HG03095 (cell line): ENCODE results near the gene ANKDD1A.

Experiments used
- ATAC-seq: cut with Tn5 transposase; IDR thresholded peaks from one replicate; pipeline ENCODE4 v1.9.1; 2021; ENCODE audit warnings: moderate library complexity; ENCODE audit not compliant: unreplicated experiment

The ANKDD1A gene

DNA sequence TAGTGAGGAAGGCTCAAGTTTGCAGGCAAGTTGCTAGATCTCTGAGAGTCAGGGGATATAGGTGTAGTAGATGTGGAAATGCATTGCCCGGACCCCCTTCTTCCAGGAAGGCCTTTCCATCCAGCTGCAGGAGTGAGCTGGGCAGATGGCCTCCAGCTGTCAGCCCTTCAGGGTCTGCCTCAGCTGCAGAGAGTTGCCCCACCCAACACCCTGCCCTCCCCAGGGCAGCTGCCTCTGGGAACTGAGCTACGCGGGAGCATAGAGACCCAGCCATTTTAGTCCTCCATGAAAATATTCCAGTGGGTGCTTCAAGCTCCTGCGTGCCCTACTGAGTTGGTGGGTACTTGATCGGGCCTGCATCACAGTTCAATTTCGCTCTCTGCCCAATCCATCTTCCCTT, 48.5 kb downstream of the ANKDD1A start:
- no peak for ATAC-seq

DNA sequence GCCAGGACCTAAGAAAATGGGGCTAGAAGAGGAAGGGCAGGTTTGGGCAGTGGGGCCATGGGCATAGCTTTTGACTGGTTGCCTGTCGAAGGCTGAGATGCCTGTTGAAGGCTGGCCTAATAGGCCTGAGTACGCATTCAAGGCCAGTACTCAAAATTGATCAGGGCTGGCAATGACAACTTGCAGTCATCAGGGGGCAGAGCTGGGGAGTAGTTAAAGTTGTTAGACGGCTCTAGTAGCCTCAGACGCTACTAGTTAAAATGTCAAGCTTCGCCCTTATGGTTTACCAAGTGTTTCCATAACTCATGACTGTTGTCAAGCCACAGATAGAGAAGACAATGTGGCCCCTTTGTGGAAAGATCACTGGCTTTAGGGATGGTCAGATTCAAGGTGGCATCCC, 49.3 kb downstream of the ANKDD1A start:
- no peak for ATAC-seq

DNA sequence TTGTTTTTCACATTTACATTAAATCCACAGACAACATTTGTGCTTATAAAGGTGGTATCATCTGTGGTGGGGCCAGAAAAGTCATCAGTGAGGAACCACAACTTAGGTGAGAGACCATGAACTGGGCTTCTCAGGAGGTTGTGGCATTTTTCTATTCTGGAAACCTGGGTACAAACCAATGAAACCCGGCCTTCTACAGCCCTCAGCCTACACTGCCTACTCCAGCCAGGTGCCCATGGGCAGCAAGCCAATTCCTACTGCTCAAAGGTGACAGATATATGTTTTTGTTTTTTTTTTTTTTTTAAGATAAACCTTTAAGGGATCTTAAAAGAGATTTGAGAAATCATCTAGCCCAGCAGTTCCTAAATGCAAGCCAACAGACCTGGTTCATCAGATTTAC, 57.7 kb downstream of the ANKDD1A start:
- ATAC-seq, result no peak

DNA sequence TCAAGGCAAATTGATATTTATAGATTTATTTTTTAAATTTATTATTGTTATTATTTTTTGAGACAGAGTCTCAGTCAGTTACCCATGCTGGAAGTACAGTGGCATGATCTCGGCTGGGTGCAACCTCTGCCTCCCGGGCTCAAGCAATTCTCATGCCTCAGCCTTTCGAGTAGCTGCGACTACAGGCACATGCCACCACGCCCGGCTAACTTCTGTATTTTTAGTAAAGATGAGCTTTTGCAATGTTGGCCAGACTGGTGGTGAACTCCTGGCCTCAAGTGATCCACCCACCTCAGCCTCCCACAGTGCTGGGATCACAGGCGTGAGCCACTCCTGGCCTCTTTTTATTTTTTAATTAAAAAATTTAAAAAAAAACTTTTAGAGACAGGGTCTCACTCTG, 59.0 kb downstream of the ANKDD1A start:
- ATAC-seq, result no peak

DNA sequence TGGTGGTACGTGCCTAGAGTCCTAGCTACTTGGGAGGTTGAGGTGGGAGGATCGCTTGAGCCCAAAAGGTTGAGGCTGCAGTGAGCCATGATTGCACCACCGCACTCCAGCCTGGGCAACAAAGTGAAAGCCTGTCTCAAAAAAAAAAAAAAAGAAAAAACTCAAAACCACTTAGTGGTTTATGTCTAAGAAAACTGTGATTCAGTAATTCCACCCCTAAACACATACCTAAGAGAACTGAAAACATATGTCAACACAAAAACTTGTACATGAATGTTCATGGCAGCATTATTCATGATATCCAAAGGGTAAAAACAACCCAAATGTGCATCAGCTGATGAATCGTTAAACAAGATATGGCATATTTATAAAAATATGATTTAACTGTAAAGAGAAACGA, 63.7 kb downstream of the ANKDD1A start:
- ATAC-seq, result no peak

DNA sequence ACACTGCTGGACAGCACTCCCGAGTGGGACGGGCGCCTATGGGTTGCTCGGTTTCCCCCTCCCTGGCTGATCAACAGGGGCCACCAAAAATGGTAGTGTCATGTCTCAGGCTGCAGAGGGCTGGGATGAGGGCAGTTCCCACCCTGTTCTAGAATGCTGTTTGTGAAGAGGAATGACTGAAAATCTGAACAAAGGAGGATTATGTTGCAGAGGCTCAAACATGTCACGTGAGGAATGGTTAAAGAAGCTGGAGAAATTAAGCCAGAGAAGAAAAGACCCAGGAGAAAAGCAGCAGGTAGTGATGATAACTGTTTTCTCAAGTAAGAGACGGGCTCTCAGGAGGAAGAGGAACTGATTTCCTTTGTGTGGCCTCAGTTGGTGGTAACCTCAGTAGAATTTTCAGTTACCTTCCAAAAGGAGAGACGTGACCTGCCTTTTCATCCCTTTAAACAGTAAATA, 67.6 kb downstream of the ANKDD1A start:
- ATAC-seq, result no peak

DNA sequence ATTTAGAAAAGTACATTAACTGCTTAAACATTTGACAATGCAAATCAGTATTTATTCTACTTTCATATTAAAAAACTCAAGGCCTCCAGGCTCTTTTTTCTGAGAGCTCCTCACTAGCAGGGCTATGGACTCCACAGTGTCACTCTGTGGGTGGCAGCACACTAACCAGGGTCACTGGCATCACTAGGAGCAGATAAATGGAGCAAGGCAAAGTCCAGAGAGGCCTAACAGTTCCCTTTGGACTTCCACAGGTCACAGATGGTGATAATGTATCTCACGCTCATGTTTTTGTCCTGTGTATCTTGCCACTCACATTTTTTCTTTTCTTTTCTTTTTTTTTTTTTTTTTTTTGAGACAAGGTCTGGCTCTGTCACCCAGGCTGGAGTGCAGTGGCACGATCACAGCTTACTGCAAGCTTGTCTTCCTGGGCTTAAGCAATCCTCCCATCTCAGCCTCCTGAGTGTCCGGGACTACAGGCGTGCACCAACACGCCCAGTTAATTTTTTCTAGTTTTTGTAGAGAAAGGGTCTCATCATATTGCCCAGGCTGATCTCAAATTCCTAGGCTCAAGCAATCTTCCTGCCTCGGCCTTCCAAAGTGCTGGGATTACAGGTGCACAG, 70.2 kb downstream of the ANKDD1A start:
- no peak for ATAC-seq

DNA sequence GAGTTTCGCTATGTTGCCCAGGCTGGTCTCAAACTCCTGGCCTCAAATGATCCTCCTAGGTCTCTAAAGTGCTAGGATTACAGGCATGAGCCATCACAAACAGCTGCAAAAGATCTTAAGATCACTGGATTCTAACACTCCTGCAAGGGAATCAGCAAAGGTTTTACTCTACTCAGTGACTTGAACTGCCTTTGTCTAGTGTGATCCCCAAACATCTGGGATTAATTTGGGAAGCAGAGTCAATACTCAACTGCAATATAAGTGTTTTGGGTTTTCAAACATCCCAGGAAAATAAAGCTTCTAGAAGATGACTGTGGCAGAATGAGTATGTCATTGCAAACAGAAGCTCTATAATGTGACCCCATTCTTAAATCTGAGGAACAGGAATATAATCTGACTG, 70.8 kb downstream of the ANKDD1A start:
- ATAC-seq, result no peak

DNA sequence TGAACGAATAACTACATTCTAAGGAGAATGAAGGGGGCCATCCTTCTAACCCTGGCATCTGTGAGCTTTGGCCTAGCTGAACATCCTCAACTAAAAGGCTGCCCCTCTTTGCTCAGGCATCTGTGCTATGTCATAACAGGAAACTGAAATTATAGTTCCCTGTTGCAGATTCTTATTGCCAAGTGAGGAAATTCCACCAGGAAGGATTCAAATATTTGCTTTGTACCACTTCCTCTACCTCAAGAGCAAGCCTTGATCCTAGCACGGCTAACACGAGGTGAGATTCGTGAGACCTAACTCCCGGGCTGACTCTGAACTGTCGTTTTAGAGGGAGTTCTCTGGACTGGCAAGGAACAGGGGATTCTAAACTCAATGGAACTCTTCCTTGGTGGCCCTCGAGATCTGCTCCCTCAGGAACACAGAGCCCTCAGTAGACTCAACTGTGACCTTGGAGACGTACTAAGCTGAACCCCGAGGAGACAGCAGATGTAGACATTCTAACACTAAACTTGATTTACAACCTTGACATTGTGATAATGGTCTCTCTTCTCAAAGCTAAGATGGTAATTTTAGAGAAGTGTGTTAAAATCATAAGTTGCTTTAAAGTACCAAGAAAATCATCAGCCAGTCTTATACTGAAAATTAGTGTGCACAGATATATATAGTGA, 73.8 kb downstream of the ANKDD1A start:
- no peak for ATAC-seq

DNA sequence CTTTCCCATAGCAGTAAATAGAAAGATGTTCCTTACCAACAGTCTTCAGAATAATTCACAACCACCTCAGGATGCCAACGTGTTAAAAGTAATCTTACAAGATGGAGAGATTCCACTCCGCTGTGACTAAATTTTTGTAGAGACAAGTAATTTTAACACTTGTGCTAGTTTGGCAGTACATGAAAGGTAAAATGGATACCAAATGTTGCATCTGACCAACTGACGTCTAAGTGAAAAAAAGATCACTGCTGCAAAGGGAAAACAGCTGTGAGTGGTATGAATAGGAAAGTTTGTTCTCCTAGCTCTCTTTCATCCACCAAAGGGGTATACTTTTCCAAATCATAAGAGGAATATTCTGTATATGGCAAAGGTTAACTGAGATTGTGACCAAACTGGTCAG, 75.4 kb downstream of the ANKDD1A start:
- no peak for ATAC-seq

DNA sequence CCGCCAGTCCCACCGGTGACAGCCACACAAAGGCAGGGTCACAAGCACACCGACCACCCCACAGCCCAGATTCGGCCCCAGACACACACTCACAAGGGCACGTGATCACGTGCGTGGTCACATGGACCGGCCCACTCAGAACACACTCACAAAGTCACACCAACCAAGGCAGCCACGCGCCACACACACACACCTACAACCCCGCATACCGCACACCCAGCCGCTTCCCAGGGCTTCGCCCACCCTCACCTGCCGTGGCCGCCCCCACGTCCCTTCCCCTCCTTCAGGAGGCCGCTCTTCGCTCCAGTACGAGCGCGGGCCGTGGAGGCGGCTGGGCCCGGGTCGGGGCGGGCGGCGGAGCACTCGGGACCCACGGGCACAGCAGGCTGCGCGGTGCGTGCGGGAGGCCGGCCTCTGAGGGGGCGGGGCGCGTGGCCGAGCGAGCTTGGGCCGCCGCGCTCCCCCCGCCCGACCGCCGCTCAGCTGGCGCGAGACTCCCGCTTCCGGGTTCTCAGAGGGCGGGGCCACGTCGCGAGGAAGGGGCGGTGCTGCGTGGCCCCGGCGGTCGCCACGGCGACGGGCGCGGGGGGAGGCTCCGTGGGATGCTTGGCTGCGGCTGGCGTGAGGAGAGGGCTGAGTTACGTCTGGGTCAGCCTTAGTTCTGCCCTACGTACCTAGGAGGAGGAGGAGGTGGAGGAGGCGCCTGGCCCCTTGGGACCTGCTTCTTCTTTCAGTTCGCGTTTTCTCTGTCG, 77.9 kb downstream of the ANKDD1A start, which contains the start of gene SPG21:
Gene SPG21 (minus strand): TSS at position 499 of the 752 bp plus-strand sequence. CDS start 6,345 bp downstream, outside the sequence.
- peak; percentile 93 for ATAC-seq

DNA sequence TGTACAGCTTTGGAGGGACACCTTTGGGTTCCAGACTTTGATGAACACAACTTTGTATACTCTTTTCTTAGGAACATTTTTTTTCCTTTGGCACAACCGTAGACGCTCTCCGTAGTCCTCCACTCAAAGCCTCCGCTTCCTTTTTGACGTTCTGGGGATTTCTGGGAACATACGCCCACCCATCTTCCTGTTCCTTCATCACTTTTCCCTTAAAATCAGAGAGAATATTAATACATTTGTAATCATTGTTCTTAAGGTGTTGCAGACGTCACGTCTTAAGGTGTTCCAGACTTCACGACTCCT, 78.4 kb downstream of the ANKDD1A start:
- ATAC-seq, result no peak

DNA sequence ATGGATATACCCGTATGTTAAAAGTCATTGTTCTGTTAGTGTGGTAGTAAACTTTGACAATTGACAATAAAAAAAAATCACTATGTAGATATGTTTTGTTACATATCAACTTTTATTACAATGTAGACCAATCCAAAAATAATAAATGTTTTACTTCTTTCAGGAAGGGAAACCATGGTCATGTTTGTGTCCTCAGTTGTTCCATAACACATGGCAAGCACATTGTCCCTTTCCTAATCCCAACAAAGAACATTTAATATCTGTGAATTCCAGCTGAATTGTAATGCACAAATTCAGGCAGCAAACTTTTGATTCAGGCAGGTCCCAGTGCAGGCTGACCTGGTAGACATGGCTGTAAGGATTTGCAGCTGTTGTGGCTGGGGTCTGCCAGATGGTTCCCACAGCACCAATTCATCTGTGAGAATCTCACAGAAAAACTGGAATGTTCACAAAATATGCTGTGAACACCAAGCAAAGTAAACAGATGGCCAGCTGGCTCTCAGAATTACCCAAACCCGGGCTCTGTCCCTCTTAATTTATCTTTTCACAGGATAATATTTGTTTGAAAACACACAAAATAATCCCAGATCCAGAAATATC, 79.9 kb downstream of the ANKDD1A start:
- no peak for ATAC-seq

DNA sequence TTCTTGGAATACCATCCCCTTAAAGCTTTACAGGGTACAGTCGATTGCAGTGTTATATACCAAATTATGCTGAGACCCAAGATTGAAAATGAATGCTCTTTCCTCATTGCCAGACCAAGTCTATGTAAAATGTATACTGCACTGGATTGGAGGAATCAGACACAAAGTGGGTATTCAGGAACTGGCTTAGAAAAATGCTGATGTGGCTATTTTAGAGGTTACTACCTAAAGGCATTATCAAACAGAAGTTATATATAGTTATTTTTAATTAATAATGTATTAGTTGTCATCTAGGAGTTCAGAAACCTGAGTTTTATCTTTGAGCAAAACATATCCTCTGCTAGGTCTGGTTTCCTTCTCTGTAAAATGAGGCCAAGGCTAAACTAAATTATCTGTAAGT, 81.6 kb downstream of the ANKDD1A start:
- ATAC-seq, result no peak

DNA sequence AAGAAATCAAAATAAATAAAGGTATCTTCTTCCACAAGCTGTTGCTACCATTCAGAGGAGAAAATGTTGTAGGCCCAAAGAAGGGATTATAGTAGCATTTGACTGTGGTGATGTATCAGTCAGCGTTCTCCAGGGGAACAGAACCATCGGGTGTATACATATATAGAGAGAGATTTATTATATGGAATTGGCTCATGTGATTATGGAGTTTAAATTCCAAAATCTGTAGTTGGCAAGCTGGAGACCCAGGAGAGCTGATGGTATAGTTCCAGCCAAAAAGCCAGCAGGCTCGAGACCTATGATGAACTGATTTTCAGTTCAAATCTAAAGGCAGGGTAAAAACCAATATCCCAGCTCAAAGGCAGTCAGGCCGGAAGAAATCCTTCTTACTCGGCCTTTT, 85.4 kb downstream of the ANKDD1A start:
- no peak for ATAC-seq

DNA sequence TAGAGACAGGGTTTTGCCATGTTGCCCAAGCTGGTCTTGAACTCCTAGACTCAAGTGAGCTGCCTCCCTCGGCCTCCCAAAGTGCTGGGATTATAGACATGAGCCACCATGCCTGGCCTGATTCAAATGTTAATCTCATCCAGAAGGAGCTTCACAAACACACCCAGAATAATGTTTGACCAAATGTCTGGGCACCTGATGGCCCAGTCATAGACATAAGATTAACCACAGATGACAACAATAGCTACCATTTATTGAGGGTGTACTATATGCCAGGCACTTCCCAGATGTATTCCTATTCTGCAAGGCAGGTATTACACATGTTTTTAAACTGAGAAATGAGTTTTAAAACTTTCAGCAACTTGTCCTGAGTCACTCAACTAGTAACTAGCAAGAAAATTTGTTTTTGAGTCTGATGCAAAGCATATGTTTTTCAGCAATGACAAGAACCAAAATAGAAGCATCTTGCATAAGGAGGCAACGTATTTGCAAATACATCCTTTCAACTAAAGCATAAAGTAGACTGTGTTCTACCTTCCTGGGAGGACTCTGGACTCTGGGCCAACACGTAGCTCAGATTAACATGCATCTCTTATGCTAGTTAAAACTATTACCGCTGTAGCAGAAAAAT, 86.2 kb downstream of the ANKDD1A start:
- ATAC-seq, result no peak

DNA sequence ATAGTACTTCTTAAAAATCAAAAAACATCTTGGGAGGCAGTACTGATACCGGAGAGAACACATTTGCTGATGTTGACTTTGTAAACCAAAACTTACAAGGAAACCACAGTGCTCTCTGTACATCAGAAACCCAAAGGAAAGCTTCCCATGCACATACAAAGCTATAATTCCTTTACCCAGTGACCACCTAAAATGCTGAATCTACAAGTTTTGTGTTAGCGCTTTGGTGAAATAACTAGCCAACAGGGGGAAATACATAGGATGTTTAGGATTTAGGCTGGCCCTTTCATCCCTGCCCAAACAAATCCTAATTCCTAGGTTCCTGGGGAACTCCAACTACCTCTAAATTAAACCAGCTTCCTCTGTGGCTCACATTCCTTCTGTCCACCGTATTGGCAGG, 93.3 kb downstream of the ANKDD1A start:
- no peak for ATAC-seq

DNA sequence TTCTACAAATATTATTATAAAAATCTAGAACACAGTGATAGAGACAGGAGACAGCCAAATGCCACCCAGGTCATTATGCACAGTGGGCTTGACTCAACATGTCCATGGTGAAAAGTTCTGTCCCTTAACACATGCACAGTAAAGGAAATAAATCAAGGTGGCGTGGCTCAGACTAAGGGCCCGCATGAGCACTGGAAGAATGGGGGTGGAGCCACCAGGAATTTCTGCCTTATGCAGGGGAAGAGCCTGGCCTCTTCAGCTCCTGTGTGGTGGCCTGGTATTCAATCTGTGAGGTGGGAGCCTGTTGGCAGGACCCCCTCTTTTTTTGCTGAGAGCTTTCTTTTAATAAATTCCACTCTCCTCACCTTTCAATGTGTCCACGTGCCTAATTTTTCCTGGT, 95.2 kb downstream of the ANKDD1A start:
- ATAC-seq, result no peak
